Lung (tissue), 12 donors: ENCODE measurements around the gene SPOP. TPM values are rescaled to one million over a fixed set of nuclear protein-coding genes. Genes with fewer than 3 reads are reported as not detected.

ENCODE experiments used
- ATAC-seq: fragments of 200-7000 bp; cut with Tn5 transposase; one replicate; pipeline ENCODE4 v1.9.1; 2020; ENCODE audit warnings: moderate number of reproducible peaks; ENCODE audit not compliant: insufficient read depth, low FRiP score
- DNase-seq, 3 donors: peaks; one replicate each; pipeline ENCODE4 v3.0.0-alpha.2; 2013 to 2017
- H3K27ac ChIP-seq, 2 donors: one replicate each; pipeline ENCODE4 v1.5.1; 2013; ENCODE audit warnings: mild to moderate bottlenecking in 2 of 2, moderate library complexity in 2 of 2, control low read depth in 1 of 2, inconsistent platforms in 1 of 2, low read depth in 1 of 2, low read length in 1 of 2
- H3K27me3 ChIP-seq, 3 donors: one replicate each; pipeline ENCODE4 v1.5.1; 2013; ENCODE audit warnings: low read length in 2 of 3; ENCODE audit not compliant: control insufficient read depth in 3 of 3, insufficient read depth in 3 of 3
- H3K36me3 ChIP-seq, 4 donors: one replicate each; pipeline ENCODE4 v1.5.1; 2013; ENCODE audit warnings: low read length in 4 of 4, mild to moderate bottlenecking in 1 of 4, moderate library complexity in 1 of 4; ENCODE audit not compliant: control insufficient read depth in 4 of 4, insufficient read depth in 4 of 4
- H3K4me1 ChIP-seq, 5 donors: one replicate each; pipeline ENCODE4 v1.5.1; 2013; ENCODE audit warnings: low read length in 5 of 5, mild to moderate bottlenecking in 2 of 5, moderate library complexity in 1 of 5; ENCODE audit not compliant: control insufficient read depth in 5 of 5, insufficient read depth in 5 of 5
- H3K4me3 ChIP-seq: one replicate; pipeline ENCODE4 v1.5.1; 2013; ENCODE audit warnings: mild to moderate bottlenecking, control low read depth, moderate library complexity
- H3K9ac ChIP-seq, 2 donors: one replicate each; pipeline ENCODE4 v1.5.1; 2013; ENCODE audit warnings: low read length in 2 of 2, control low read depth in 1 of 2; ENCODE audit not compliant: insufficient read depth in 1 of 2
- H3K9me3 ChIP-seq, 4 donors: one replicate each; pipeline ENCODE4 v1.5.1; 2013; ENCODE audit warnings: low read length in 3 of 4, mild to moderate bottlenecking in 1 of 4, moderate library complexity in 1 of 4; ENCODE audit not compliant: control insufficient read depth in 4 of 4, insufficient read depth in 3 of 4
- CTCF ChIP-seq: IDR thresholded peaks from 2 replicates; pipeline ENCODE4 v1.5.1; 2012; ENCODE audit warnings: mild to moderate bottlenecking; ENCODE audit errors: control extremely low read depth, extremely low read depth
- WGBS, 2 donors: extraction: QIAGEN DNeasy Blood & Tissue Kit; methylation state at CpG; one replicate each; pipeline ENCODE4 v1.1.7; 2013; 5-methylcytosine and 5-hydroxymethylcytosine counted together
- polyA plus RNA-seq, 2 donors: library from polyadenylated mRNA; stranded (reverse); fragments of 200-250 nt; gene quantifications; one replicate each; pipeline ENCODE4 v1.2.1, GENCODE V29; 2013
- total RNA-seq, 2 donors: library from RNA; depleted of rRNA in 1 of 2; stranded (reverse); fragments of >200 nt in 1 of 2; gene quantifications; one replicate each; pipeline ENCODE4 v1.2.1, GENCODE V29; 2014 to 2021
- donor health status: control.
- donor health status: control.
- donor health status: Bipolar disorder and iron deficiency.
- donor health status: healthy.
- donor health status: DM: yes; HTN: yes; CAD: no.

SPOP gene
- total and polyA plus RNA-seq, 4 donors, result 28.7 to 98.0 (median 64.6) TPM

DNA sequence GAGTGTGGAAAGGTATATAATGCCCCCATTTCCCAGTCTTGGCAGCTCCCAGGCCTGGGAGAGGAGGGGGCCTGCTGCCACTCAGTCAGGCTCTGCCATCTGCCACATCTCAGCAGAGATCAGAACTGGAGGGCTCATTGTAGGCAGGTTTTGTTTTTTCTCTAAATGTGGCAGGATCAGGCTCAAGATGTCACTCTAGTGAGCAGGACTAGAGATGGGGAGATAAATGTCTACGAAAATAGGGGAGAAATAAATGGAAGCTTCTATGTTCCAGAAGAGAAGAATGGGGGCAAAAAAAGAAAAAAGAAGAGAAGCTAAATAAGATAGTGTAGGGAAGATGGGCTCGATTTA is 88.3 kb downstream of the SPOP start:
- WGBS, 2 donors, result 88 to 98% methylated on average over 2 of the region's 2 CpGs
- peaks cover 0 to 9% (median 5%) of the 10 kb centered on the region in 4 donors for H3K36me3 ChIP-seq
- ATAC-seq (no peak), DNase-seq (no peak)
- no peaks in the 10 kb centered on the region for H3K27me3 ChIP-seq
- H3K9me3 ChIP-seq, result no peaks in the 10 kb centered on the region
- peaks cover 0 to 3% (median 0%) of the 10 kb centered on the region in 5 donors for H3K4me1 ChIP-seq
- no peak overlapping the region for H3K4me3 ChIP-seq
- H3K27ac ChIP-seq, result no peak overlapping the region
- TF ChIP-seq CTCF, result no peak
- no peak overlapping the region for H3K9ac ChIP-seq

GRCh38 chr17:49588726-49589576 is 88.9 kb downstream of the SPOP start:
- TF ChIP-seq CTCF, result no peak
- ATAC-seq, result no peak
- Histone ChIP-seq H3K4me1 (peaks cover 0 to 3% (median 0%) of the 10 kb centered on the region in 5 donors), H3K27ac (no peak overlapping the region), H3K27me3 (no peaks in the 10 kb centered on the region), H3K4me3 (no peak overlapping the region), H3K9ac (no peak overlapping the region), H3K9me3 (no peaks in the 10 kb centered on the region), H3K36me3 (peaks cover 0 to 9% (median 5%) of the 10 kb centered on the region in 4 donors)
- no peak for DNase-seq
- 84 to 90% methylated on average over 8 of the region's 8 CpGs for WGBS, 2 donors

DNA sequence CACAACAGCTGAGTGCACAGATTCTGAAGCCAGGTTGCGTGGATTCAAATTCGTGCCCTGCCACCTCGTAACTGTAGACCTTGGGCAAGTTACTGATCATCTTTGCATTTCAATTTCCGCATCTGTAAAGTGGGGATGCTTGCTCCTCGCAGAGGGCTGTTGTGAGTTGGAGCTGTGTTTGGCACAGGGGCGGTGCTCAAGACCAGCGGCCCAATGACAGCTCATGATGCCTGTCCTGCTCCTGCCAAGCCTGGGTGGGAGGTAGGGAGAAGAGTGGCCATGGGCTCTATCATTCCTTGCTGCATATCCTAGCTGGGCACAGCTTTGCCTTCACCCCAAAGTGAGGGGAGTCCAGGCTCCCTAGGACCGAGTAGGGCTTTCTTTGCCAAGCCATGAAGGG is 89.6 kb downstream of the SPOP start:
- TF ChIP-seq CTCF, result no peak
- ATAC-seq (no peak), DNase-seq (no peak)
- Histone ChIP-seq H3K4me1 (peaks cover 0 to 3% (median 0%) of the 10 kb centered on the region in 5 donors), H3K27me3 (no peaks in the 10 kb centered on the region), H3K36me3 (peaks cover 0 to 7% (median 4%) of the 10 kb centered on the region in 4 donors), H3K4me3 (no peak overlapping the region), H3K9ac (no peak overlapping the region), H3K27ac (no peak overlapping the region), H3K9me3 (no peaks in the 10 kb centered on the region)
- WGBS, 2 donors, result 93 to 96% methylated on average over 8 of the region's 8 CpGs
